ENCODE data around the gene ZNF823.
"Not testable (repeated sequence)": the region's sequence is repeated elsewhere in the genome, so short reads cannot be mapped to it uniquely, and the experiment has no call there.

The ZNF823 gene

DNA sequence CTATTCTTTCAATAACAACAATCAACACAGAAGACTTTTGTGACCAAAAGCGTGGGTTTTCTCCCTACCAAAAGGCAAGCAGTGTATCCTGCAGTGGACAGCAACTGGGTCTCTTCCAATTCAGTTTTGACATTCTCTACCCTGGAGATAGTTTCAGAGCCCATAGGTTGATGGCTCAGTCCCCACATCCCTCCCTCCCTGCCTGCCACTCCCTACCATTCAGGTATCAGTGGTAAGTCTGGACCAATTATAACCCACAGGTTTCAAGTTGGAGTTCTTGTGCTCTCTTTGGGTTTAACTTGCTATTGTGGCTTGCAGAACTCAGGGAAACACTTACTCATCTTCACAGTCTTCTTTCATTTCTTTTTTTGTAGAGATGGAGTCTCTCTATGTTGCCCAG lies 60.2 kb downstream of the ZNF823 start:
- ATAC-seq: no peak
- TF ChIP-seq ISL1 (CRISPR knock-in tag; IDR thresholded peaks at IDR 0.05): no peak
- no peak for TF ChIP-seq TCF4 (CRISPR knock-in tag; IDR thresholded peaks at IDR 0.05; ENCODE audit: borderline replicate concordance)
- no peak for TF ChIP-seq RARB (CRISPR knock-in tag; IDR thresholded peaks at IDR 0.05)

- not testable (repeated sequence) for ATAC-seq
Measured at GRCh38 chr19:11676661-11677600, 61.8 kb downstream of the ZNF823 start.

DNA sequence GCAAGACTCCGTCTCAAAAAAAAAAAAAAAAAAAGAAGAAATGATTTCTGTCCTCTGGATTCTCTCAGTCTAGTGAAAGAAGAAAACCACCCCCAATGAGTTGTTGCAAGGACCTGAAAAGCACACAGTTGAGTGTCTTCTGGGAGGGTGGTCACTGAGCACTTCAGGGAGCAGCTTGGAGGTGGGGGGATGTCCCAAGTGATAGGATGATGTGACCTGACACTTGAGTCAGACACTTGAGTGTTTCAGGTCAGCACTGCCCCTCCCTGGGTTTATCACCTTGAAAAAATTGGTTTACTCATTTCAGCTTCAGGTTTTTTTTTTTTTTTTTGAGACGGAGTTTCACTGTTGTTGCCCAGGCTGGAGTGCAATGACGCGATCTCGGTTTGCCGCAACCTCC lies 63.2 kb downstream of the ZNF823 start:
- ATAC-seq: no peak
- TF ChIP-seq ZNF70 (CRISPR knock-in tag; IDR thresholded peaks at IDR 0.05) (no peak), RARB (CRISPR knock-in tag; IDR thresholded peaks at IDR 0.05) (no peak), PATZ1 (CRISPR knock-in tag; IDR thresholded peaks at IDR 0.05; ENCODE audit: borderline replicate concordance) (no peak), ARNTL (CRISPR knock-in tag; IDR thresholded peaks at IDR 0.05; ENCODE audit: borderline replicate concordance, low read depth) (no peak), GLIS3 (CRISPR knock-in tag; IDR thresholded peaks at IDR 0.05) (no peak), BACH2 (CRISPR knock-in tag; IDR thresholded peaks at IDR 0.05; ENCODE audit: borderline replicate concordance) (no peak), ZFP3 (CRISPR knock-in tag; IDR thresholded peaks at IDR 0.05) (no peak), TOX (CRISPR knock-in tag; IDR thresholded peaks at IDR 0.05; ENCODE audit: borderline replicate concordance) (no peak), CREB5 (CRISPR knock-in tag; IDR thresholded peaks at IDR 0.05; ENCODE audit: low read depth) (no peak), CSDC2 (CRISPR knock-in tag; IDR thresholded peaks at IDR 0.05) (no peak), OSR1 (CRISPR knock-in tag; IDR thresholded peaks at IDR 0.05) (no peak), PPARA (CRISPR knock-in tag; IDR thresholded peaks at IDR 0.05; ENCODE audit: borderline replicate concordance) (no peak), TCF4 (CRISPR knock-in tag; IDR thresholded peaks at IDR 0.05; ENCODE audit: borderline replicate concordance) (no peak), ZNF565 (CRISPR knock-in tag; conservative IDR thresholded peaks at IDR 0.05; ENCODE audit: low read depth) (no peak), ZFP30 (CRISPR knock-in tag; IDR thresholded peaks at IDR 0.05) (no peak), CSRNP3 (CRISPR knock-in tag; IDR thresholded peaks at IDR 0.05) (no peak)
- TF ChIP-seq, protein P1, sequence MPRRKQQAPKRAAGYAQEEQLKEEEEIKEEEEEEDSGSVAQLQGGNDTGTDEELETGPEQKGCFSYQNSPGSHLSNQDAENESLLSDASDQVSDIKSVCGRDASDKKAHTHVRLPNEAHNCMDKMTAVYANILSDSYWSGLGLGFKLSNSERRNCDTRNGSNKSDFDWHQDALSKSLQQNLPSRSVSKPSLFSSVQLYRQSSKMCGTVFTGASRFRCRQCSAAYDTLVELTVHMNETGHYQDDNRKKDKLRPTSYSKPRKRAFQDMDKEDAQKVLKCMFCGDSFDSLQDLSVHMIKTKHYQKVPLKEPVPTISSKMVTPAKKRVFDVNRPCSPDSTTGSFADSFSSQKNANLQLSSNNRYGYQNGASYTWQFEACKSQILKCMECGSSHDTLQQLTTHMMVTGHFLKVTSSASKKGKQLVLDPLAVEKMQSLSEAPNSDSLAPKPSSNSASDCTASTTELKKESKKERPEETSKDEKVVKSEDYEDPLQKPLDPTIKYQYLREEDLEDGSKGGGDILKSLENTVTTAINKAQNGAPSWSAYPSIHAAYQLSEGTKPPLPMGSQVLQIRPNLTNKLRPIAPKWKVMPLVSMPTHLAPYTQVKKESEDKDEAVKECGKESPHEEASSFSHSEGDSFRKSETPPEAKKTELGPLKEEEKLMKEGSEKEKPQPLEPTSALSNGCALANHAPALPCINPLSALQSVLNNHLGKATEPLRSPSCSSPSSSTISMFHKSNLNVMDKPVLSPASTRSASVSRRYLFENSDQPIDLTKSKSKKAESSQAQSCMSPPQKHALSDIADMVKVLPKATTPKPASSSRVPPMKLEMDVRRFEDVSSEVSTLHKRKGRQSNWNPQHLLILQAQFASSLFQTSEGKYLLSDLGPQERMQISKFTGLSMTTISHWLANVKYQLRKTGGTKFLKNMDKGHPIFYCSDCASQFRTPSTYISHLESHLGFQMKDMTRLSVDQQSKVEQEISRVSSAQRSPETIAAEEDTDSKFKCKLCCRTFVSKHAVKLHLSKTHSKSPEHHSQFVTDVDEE (CRISPR knock-in tag; IDR thresholded peaks at IDR 0.05): no peak
- TF ChIP-seq, protein P2, sequence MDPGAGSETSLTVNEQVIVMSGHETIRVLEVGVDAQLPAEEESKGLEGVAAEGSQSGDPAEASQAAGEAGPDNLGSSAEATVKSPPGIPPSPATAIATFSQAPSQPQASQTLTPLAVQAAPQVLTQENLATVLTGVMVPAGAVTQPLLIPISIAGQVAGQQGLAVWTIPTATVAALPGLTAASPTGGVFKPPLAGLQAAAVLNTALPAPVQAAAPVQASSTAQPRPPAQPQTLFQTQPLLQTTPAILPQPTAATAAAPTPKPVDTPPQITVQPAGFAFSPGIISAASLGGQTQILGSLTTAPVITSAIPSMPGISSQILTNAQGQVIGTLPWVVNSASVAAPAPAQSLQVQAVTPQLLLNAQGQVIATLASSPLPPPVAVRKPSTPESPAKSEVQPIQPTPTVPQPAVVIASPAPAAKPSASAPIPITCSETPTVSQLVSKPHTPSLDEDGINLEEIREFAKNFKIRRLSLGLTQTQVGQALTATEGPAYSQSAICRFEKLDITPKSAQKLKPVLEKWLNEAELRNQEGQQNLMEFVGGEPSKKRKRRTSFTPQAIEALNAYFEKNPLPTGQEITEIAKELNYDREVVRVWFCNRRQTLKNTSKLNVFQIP (CRISPR knock-in tag; IDR thresholded peaks at IDR 0.05; ENCODE audit: borderline replicate concordance, low read depth): no peak
